HG03135 (cell line): ENCODE results near the gene SUCLG1.
"Not testable (repeated sequence)": the region's sequence is repeated elsewhere in the genome, so short reads cannot be mapped to it uniquely, and the experiment has no call there.

Experiments used
- ATAC-seq: cut with Tn5 transposase; IDR thresholded peaks from one replicate; pipeline ENCODE4 v1.9.1; 2021; ENCODE audit warnings: mild to moderate bottlenecking, moderate library complexity; ENCODE audit not compliant: unreplicated experiment

The SUCLG1 gene

GRCh38 chr2:84459018-84459943 is at the start of gene SUCLG1:
TSS of gene SUCLG1 (minus strand) at chr2:84459280. CDS start at chr2:84459269, 11 bp downstream.
- ATAC-seq: peak; percentile 96

- no peak for ATAC-seq
Observed at GRCh38 chr2:84498150-84498799, 39.2 kb upstream of the SUCLG1 start.

- ATAC-seq: no peak
Observed at GRCh38 chr2:84497285-84497684, 38.2 kb upstream of the SUCLG1 start.

- ATAC-seq: no peak
Observed at GRCh38 chr2:84496386-84496785, 37.3 kb upstream of the SUCLG1 start.

- peak; percentile 85 for ATAC-seq
Observed at GRCh38 chr2:84495539-84496146, 36.6 kb upstream of the SUCLG1 start.

GRCh38 chr2:84494070-84494469 is 35.0 kb upstream of the SUCLG1 start:
- no peak for ATAC-seq

- ATAC-seq: no peak
Observed at GRCh38 chr2:84493514-84493913, 34.4 kb upstream of the SUCLG1 start.

GRCh38 chr2:84492571-84492970 is 33.5 kb upstream of the SUCLG1 start:
- no peak for ATAC-seq

GRCh38 chr2:84491741-84492140 is 32.7 kb upstream of the SUCLG1 start:
- ATAC-seq: no peak

GRCh38 chr2:84491256-84491655 is 32.2 kb upstream of the SUCLG1 start:
- ATAC-seq: no peak

- ATAC-seq: no peak
Observed at GRCh38 chr2:84487298-84487996, 28.4 kb upstream of the SUCLG1 start.

- ATAC-seq: no peak
Observed at GRCh38 chr2:84486441-84487115, 27.5 kb upstream of the SUCLG1 start.

GRCh38 chr2:84483320-84483719 is 24.2 kb upstream of the SUCLG1 start:
- no peak for ATAC-seq

- ATAC-seq: no peak
Observed at GRCh38 chr2:84482603-84483002, 23.5 kb upstream of the SUCLG1 start.

GRCh38 chr2:84481702-84482101 is 22.6 kb upstream of the SUCLG1 start:
- ATAC-seq: no peak

GRCh38 chr2:84478867-84479266 is 19.8 kb upstream of the SUCLG1 start:
- no peak for ATAC-seq

GRCh38 chr2:84477886-84478285 is 18.8 kb upstream of the SUCLG1 start:
- ATAC-seq: no peak

- ATAC-seq: no peak
Observed at GRCh38 chr2:84474176-84474575, 15.1 kb upstream of the SUCLG1 start.

GRCh38 chr2:84472856-84473565 is 13.9 kb upstream of the SUCLG1 start:
- no peak for ATAC-seq

- not testable (repeated sequence) for ATAC-seq
Observed at GRCh38 chr2:84472423-84472822, 13.3 kb upstream of the SUCLG1 start.
